Transverse colon (tissue), 4 donors: ENCODE data around the gene GFI1B. TPM values are rescaled to one million over a fixed set of nuclear protein-coding genes. Genes with fewer than 3 reads are reported as not detected.

ENCODE experiments used
- small RNA-seq, 4 donors: library from RNA; depleted of rRNA; stranded (forward); fragments of <200 nt; gene quantifications; one replicate each; pipeline ENCODE3, GENCODE V24; 2016
- total RNA-seq, 4 donors: library from RNA; depleted of rRNA; stranded (reverse); fragments of >200 nt; gene quantifications; one replicate each; pipeline ENCODE4 v1.1.0, GENCODE V29; 2016

GFI1B gene
- total RNA-seq, 4 donors from 2014 or later: 1.7 to 2.0 TPM; not detected in 2

Small RNAs within 50 kb of the gene (small RNA-seq; reads per million reads assigned to genes)
- 0 reads per million in 4 donors for gene AL593851.1
- gene MIR548AW: 0 to 0.84 (median 0.55) reads per million in 4 donors
- 0 reads per million in 4 donors for gene RNU7-21P

Other genes with a start within 250 kb of the GFI1B start
- 1 to 10 TPM in 1 of 4 donors, under 1 TPM in 1, not detected in 2; 0.27 to 1.3 TPM for gene AK8, start 100.4 kb upstream of the GFI1B start, total RNA-seq
- 1 to 10 TPM in 3 of 4 donors, under 1 TPM in 1; 1.00 to 9.0 (median 1.7) TPM for gene SPACA9, start 99.8 kb upstream of the GFI1B start, total RNA-seq
- gene TSC1, start 34.1 kb upstream of the GFI1B start, total RNA-seq: 100 to 1,000 TPM in 2 of 4 donors, 10 to 100 TPM in 2; 48.4 to 206 (median 92.3) TPM
- 10 to 100 TPM; 44.5 to 56.9 (median 50.2) TPM for gene GTF3C5, start 52.3 kb downstream of the GFI1B start, total RNA-seq
- gene CEL, start 83.3 kb downstream of the GFI1B start, total RNA-seq: 1 to 10 TPM in 1 of 4 donors, under 1 TPM in 2, not detected in 1; 0.27 to 8.6 (median 0.48) TPM
- 100 to 1,000 TPM in 1 of 4 donors, 10 to 100 TPM in 3; 50.5 to 233 (median 58.2) TPM for gene RALGDS, start 142.5 kb downstream of the GFI1B start, total RNA-seq
- 10 to 100 TPM in 3 of 4 donors, 1 to 10 TPM in 1; 4.1 to 15.7 (median 11.8) TPM for gene GBGT1, start 185.2 kb downstream of the GFI1B start, total RNA-seq
- not detected for gene OBP2B, start 230.6 kb downstream of the GFI1B start, total RNA-seq